GM23338 (cell line): Measurements from ENCODE around the gene EFNB2.

Source experiments
- CREB1 ChIP-seq: fragments of 250-450 bp; sonication (Bioruptor Pico); IDR thresholded peaks from 2 replicates; pipeline ENCODE4 v1.5.0; 2020; ENCODE audit warnings: low read depth, mild to moderate bottlenecking, moderate library complexity
- EZH2 ChIP-seq: fragments of 200-600 bp; sonication (generic); IDR thresholded peaks from one replicate; pipeline ENCODE4 v1.8.0; 2017; ENCODE audit warnings: antibody characterized with exemption, mild to moderate bottlenecking, low read depth; ENCODE audit not compliant: unreplicated experiment
- EZH2phosphoT487 ChIP-seq: fragments of 200-600 bp; sonication (generic); IDR thresholded peaks from one replicate; pipeline ENCODE4 v1.8.1; 2018; ENCODE audit warnings: antibody characterized with exemption; ENCODE audit not compliant: unreplicated experiment
- POLR2AphosphoS5 ChIP-seq: IDR thresholded peaks from 2 replicates; pipeline ENCODE4 v1.6.1; 2016; ENCODE audit warnings: antibody characterized with exemption, low read depth
- REST ChIP-seq: IDR thresholded peaks from one replicate; pipeline ENCODE4 v1.6.1; 2018; ENCODE audit warnings: antibody characterized with exemption; ENCODE audit not compliant: unreplicated experiment
- TF ChIP-seq, protein P1 (sequence below), 2 experiments: fragments of 200-600 bp in 1 of 2; sonication (generic) in 1 of 2; conservative IDR thresholded peaks; 2 replicates each; pipeline versions ENCODE4 v1.5.1 to v1.6.1; 2016 to 2017; ENCODE audit warnings: antibody characterized with exemption in 2 of 2, low read depth in 2 of 2, mild to moderate bottlenecking in 2 of 2, moderate library complexity in 1 of 2
- TF ChIP-seq, protein P2 (sequence below): fragments of 250-450 bp; sonication (Bioruptor Pico); IDR thresholded peaks from 2 replicates; pipeline ENCODE4 v1.5.0; 2020; ENCODE audit warnings: mild to moderate bottlenecking, moderate library complexity

DNA sequence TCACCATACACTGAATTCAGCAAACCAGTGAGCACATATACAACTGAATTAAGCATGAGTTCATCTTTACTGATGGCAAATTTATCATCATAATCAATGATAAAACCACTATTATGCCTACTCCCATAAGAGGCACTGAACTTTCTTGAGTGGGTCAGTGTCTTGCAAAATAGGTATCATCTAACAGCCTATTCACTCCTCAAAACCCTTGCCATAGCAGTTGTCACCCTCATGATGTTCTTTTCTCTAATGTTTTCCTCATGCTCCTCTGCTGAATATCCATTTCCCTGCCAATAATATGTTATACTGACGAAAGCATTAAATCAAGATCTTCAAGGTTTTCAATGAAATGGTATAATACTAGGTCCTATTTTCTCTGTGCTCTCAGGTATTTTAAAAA, 26.8 kb upstream of the EFNB2 start:
- TF ChIP-seq EZH2 (no peak), REST (no peak), POLR2AphosphoS5 (no peak), EZH2phosphoT487 (no peak), CREB1 (CRISPR knock-in tag) (no peak)
- TF ChIP-seq, protein P1, sequence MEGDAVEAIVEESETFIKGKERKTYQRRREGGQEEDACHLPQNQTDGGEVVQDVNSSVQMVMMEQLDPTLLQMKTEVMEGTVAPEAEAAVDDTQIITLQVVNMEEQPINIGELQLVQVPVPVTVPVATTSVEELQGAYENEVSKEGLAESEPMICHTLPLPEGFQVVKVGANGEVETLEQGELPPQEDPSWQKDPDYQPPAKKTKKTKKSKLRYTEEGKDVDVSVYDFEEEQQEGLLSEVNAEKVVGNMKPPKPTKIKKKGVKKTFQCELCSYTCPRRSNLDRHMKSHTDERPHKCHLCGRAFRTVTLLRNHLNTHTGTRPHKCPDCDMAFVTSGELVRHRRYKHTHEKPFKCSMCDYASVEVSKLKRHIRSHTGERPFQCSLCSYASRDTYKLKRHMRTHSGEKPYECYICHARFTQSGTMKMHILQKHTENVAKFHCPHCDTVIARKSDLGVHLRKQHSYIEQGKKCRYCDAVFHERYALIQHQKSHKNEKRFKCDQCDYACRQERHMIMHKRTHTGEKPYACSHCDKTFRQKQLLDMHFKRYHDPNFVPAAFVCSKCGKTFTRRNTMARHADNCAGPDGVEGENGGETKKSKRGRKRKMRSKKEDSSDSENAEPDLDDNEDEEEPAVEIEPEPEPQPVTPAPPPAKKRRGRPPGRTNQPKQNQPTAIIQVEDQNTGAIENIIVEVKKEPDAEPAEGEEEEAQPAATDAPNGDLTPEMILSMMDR (conservative IDR thresholded peaks at IDR 0.05; ENCODE audit: low read depth in 2 of 2): no peak
- TF ChIP-seq, protein P2, sequence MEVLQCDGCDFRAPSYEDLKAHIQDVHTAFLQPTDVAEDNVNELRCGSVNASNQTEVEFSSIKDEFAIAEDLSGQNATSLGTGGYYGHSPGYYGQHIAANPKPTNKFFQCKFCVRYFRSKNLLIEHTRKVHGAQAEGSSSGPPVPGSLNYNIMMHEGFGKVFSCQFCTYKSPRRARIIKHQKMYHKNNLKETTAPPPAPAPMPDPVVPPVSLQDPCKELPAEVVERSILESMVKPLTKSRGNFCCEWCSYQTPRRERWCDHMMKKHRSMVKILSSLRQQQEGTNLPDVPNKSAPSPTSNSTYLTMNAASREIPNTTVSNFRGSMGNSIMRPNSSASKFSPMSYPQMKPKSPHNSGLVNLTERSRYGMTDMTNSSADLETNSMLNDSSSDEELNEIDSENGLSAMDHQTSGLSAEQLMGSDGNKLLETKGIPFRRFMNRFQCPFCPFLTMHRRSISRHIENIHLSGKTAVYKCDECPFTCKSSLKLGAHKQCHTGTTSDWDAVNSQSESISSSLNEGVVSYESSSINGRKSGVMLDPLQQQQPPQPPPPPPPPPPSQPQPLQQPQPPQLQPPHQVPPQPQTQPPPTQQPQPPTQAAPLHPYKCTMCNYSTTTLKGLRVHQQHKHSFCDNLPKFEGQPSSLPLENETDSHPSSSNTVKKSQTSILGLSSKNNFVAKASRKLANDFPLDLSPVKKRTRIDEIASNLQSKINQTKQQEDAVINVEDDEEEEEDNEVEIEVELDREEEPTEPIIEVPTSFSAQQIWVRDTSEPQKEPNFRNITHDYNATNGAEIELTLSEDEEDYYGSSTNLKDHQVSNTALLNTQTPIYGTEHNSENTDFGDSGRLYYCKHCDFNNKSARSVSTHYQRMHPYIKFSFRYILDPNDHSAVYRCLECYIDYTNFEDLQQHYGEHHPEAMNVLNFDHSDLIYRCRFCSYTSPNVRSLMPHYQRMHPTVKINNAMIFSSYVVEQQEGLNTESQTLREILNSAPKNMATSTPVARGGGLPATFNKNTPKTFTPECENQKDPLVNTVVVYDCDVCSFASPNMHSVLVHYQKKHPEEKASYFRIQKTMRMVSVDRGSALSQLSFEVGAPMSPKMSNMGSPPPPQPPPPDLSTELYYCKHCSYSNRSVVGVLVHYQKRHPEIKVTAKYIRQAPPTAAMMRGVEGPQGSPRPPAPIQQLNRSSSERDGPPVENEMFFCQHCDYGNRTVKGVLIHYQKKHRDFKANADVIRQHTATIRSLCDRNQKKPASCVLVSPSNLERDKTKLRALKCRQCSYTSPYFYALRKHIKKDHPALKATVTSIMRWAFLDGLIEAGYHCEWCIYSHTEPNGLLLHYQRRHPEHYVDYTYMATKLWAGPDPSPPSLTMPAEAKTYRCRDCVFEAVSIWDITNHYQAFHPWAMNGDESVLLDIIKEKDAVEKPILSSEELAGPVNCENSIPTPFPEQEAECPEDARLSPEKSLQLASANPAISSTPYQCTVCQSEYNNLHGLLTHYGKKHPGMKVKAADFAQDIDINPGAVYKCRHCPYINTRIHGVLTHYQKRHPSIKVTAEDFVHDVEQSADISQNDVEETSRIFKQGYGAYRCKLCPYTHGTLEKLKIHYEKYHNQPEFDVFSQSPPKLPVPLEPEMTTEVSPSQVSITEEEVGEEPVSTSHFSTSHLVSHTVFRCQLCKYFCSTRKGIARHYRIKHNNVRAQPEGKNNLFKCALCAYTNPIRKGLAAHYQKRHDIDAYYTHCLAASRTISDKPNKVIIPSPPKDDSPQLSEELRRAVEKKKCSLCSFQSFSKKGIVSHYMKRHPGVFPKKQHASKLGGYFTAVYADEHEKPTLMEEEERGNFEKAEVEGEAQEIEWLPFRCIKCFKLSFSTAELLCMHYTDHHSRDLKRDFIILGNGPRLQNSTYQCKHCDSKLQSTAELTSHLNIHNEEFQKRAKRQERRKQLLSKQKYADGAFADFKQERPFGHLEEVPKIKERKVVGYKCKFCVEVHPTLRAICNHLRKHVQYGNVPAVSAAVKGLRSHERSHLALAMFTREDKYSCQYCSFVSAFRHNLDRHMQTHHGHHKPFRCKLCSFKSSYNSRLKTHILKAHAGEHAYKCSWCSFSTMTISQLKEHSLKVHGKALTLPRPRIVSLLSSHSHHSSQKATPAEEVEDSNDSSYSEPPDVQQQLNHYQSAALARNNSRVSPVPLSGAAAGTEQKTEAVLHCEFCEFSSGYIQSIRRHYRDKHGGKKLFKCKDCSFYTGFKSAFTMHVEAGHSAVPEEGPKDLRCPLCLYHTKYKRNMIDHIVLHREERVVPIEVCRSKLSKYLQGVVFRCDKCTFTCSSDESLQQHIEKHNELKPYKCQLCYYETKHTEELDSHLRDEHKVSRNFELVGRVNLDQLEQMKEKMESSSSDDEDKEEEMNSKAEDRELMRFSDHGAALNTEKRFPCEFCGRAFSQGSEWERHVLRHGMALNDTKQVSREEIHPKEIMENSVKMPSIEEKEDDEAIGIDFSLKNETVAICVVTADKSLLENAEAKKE (CRISPR knock-in tag): no peak
